Esophagus muscularis mucosa (tissue), 3 donors: Measurements from ENCODE around the gene TIMP2.

Experiments
- CTCF ChIP-seq, 3 experiments: fragments of 200-600 bp in 2 of 3; fragments of 450-650 bp in 1 of 3; sonication (generic) in 2 of 3; IDR thresholded peaks; one replicate each; pipeline ENCODE4 v1.5.1; 2017 to 2019; ENCODE audit warnings: antibody characterized with exemption in 3 of 3, mild to moderate bottlenecking in 2 of 3, moderate library complexity in 1 of 3
- POLR2A ChIP-seq: fragments of 450-650 bp; IDR thresholded peaks from one replicate; pipeline ENCODE4 v1.6.1; 2017; ENCODE audit warnings: antibody characterized with exemption, moderate library complexity, mild to moderate bottlenecking, low read depth

- TF ChIP-seq CTCF (IDR thresholded peaks at IDR 0.05) (no peak), POLR2A (no peak)
These were observed 40.3 kb upstream of the TIMP2 start for GRCh38 chr17:78965491-78965924.
